Ectodermal cell (in vitro differentiated cells): ENCODE data around the gene GALNT10.

Experiments used
- H3K27ac ChIP-seq: 2 replicates; pipeline ENCODE4 v1.7.0; 2013; ENCODE audit warnings: mild to moderate bottlenecking, low read depth, low read length; ENCODE audit not compliant: insufficient read depth, poor library complexity, severe bottlenecking
- H3K27me3 ChIP-seq: 2 replicates; pipeline ENCODE4 v1.7.0; 2013; ENCODE audit warnings: mild to moderate bottlenecking, low read length; ENCODE audit not compliant: insufficient read depth, control insufficient read depth, poor library complexity, severe bottlenecking
- H3K36me3 ChIP-seq: one replicate; pipeline ENCODE4 v1.7.0; 2013; ENCODE audit warnings: low read length; ENCODE audit not compliant: control insufficient read depth, insufficient read depth
- H3K4me1 ChIP-seq: one replicate; pipeline ENCODE4 v1.7.0; 2013; ENCODE audit warnings: low read length; ENCODE audit not compliant: control insufficient read depth, insufficient read depth
- H3K4me3 ChIP-seq: 2 replicates; pipeline ENCODE4 v1.7.0; 2013; ENCODE audit warnings: low read depth, low read length, control low read depth; ENCODE audit not compliant: insufficient read depth
- H3K9me3 ChIP-seq: 2 replicates; pipeline ENCODE4 v1.7.0; 2013; ENCODE audit warnings: mild to moderate bottlenecking, low read length, moderate library complexity; ENCODE audit not compliant: control insufficient read depth
- WGBS, 2 experiments: methylation state at CpG; one replicate each; pipeline ENCODE4 v1.1.7; 2013; ENCODE audit warnings: missing lambda C conversion rate in 2 of 2; 5-methylcytosine and 5-hydroxymethylcytosine counted together

Gene GALNT10

GRCh38 chr5:154159343-154159742 is 31.2 kb upstream of the GALNT10 start:
- Histone ChIP-seq H3K27ac (no peak overlapping the region), H3K27me3 (no peaks in the 10 kb centered on the region), H3K9me3 (no peaks in the 10 kb centered on the region), H3K4me1 (peaks cover 8% of the 10 kb centered on the region), H3K4me3 (no peak overlapping the region), H3K36me3 (no peaks in the 10 kb centered on the region)

DNA sequence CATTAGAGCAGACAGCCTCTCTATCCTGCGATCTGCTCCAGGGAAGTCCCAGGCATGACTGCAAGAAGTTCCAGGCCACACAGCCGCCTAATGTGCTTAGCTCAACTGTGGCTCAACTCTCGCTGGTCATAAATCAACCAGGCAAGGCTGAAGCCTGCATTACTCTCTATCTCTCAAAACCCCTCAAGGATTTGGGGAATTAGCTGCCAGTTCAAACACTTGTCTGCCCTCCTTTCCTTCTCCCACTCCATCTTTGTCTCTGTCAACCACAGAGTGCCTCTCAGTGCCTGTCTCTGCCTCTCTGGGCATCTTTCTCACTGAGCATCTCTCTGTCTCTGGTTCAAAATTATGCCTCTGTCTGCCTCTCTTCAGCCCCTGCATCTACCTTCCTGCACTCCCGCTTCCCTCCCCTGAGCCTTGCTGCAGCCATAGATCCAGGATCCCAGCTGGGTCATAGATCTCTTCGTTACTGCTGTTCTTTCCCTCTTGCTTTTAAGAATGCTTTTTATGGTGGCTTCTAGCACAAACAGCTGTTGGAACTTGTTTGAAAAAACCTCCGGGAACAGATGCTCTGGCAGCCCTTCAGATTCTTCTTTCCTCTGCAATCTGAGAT is 27.9 kb upstream of the GALNT10 start:
- peaks cover 14% of the 10 kb centered on the region for H3K4me1 ChIP-seq
- 73 to 76% methylated on average over 5 to 6 of the region's 6 CpGs for WGBS, 2 experiments
- H3K27ac ChIP-seq: no peak overlapping the region
- no peak overlapping the region for H3K4me3 ChIP-seq
- no peaks in the 10 kb centered on the region for H3K36me3 ChIP-seq
- H3K9me3 ChIP-seq: no peaks in the 10 kb centered on the region
- no peaks in the 10 kb centered on the region for H3K27me3 ChIP-seq

DNA sequence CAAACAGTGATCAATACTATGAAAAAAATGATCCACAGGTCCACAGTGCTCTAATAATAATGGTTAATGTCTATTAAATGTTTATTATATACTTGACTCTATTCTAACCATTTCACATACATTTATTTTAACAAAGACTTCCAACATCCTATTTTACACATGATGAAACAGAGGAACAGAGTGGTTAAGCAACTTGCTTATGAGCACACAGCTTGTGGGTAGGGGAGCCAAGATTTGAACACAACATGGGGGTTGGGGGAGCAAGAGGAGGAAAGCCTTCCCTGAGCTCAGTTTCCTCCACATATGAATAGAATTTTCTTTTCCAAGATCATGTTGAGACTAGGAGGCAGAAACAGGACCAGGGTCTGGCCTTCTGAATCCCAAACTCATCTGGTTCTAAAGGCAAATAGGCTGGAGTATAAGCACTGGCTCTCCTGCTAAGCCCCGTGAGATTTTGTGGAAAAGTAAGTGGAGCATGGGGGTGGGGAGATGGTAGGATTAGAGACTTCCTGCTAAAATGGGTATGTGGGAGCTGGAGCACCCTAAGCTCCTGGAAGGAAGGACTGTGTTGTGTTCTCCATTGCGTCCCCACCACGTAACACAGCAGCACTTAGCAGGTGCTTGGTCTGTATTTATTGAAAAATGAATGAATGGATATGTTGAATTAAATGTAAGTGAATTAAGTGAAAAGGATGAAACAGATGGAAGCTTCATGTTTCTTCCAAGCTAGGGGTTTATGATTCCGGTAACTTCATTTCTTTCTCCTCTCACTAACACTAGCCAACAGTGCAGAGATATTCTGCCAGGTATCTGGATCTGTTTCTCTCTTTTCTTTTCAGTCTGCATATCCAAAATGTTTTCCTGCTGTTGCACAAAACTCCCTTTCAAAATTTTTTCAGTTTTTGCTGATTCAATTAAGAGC is 26.9 kb upstream of the GALNT10 start:
- Histone ChIP-seq H3K4me3 (no peak overlapping the region), H3K36me3 (no peaks in the 10 kb centered on the region), H3K27ac (no peak overlapping the region), H3K9me3 (no peaks in the 10 kb centered on the region), H3K27me3 (no peaks in the 10 kb centered on the region), H3K4me1 (peaks cover 14% of the 10 kb centered on the region)
- WGBS, 2 experiments: 77 to 82% methylated on average over 4 of the region's 4 CpGs

GRCh38 chr5:154164249-154164581 is 26.3 kb upstream of the GALNT10 start:
- Histone ChIP-seq H3K4me1 (peaks cover 14% of the 10 kb centered on the region), H3K4me3 (no peak overlapping the region), H3K27ac (no peak overlapping the region), H3K36me3 (no peaks in the 10 kb centered on the region), H3K27me3 (no peaks in the 10 kb centered on the region), H3K9me3 (no peaks in the 10 kb centered on the region)
- WGBS, 2 experiments: 38 to 47% methylated on average over 1 of the region's 1 CpG

- 68 to 74% methylated on average over 10 of the region's 10 CpGs for WGBS, 2 experiments
- H3K4me3 ChIP-seq: no peak overlapping the region
- H3K9me3 ChIP-seq: no peaks in the 10 kb centered on the region
- H3K27me3 ChIP-seq: no peaks in the 10 kb centered on the region
- peaks cover 14% of the 10 kb centered on the region for H3K4me1 ChIP-seq
- H3K27ac ChIP-seq: no peak overlapping the region
- H3K36me3 ChIP-seq: no peaks in the 10 kb centered on the region
Measured at GRCh38 chr5:154165886-154166285, 24.6 kb upstream of the GALNT10 start.

- Histone ChIP-seq H3K27ac (peak overlapping the region; percentile 30), H3K36me3 (no peaks in the 10 kb centered on the region), H3K9me3 (no peaks in the 10 kb centered on the region), H3K4me3 (no peak overlapping the region), H3K4me1 (peaks cover 14% of the 10 kb centered on the region), H3K27me3 (no peaks in the 10 kb centered on the region)
- 61 to 63% methylated on average over 2 of the region's 2 CpGs for WGBS, 2 experiments
Measured at GRCh38 chr5:154166901-154167791, 23.4 kb upstream of the GALNT10 start.

- whole genome bisulfite sequencing, 2 experiments: 89 to 92% methylated on average over 2 of the region's 2 CpGs
- Histone ChIP-seq H3K27ac (no peak overlapping the region), H3K27me3 (no peaks in the 10 kb centered on the region), H3K4me3 (no peak overlapping the region), H3K4me1 (peaks cover 14% of the 10 kb centered on the region), H3K36me3 (no peaks in the 10 kb centered on the region), H3K9me3 (no peaks in the 10 kb centered on the region)
Measured at GRCh38 chr5:154168395-154168794, 22.1 kb upstream of the GALNT10 start.

- WGBS, 2 experiments: 95% methylated on average over 2 of the region's 2 CpGs
- Histone ChIP-seq H3K4me3 (no peak overlapping the region), H3K27ac (no peak overlapping the region), H3K9me3 (no peaks in the 10 kb centered on the region), H3K4me1 (no peaks in the 10 kb centered on the region), H3K27me3 (no peaks in the 10 kb centered on the region), H3K36me3 (no peaks in the 10 kb centered on the region)
Measured at GRCh38 chr5:154172785-154173184, 17.7 kb upstream of the GALNT10 start.

GRCh38 chr5:154174091-154174490 is 16.4 kb upstream of the GALNT10 start:
- H3K27me3 ChIP-seq: no peaks in the 10 kb centered on the region
- no peaks in the 10 kb centered on the region for H3K9me3 ChIP-seq
- no peak overlapping the region for H3K27ac ChIP-seq
- WGBS, 2 experiments: 95% methylated on average over 1 of the region's 1 CpG; no CpG with 5 or more reads in 1 of the 2 experiments
- H3K4me1 ChIP-seq: no peaks in the 10 kb centered on the region
- H3K36me3 ChIP-seq: no peaks in the 10 kb centered on the region
- H3K4me3 ChIP-seq: no peak overlapping the region

GRCh38 chr5:154176181-154176580 is 14.4 kb upstream of the GALNT10 start:
- no peaks in the 10 kb centered on the region for H3K9me3 ChIP-seq
- no peak overlapping the region for H3K27ac ChIP-seq
- no peaks in the 10 kb centered on the region for H3K4me1 ChIP-seq
- no peak overlapping the region for H3K4me3 ChIP-seq
- no peaks in the 10 kb centered on the region for H3K27me3 ChIP-seq
- no peaks in the 10 kb centered on the region for H3K36me3 ChIP-seq
- 11 to 18% methylated on average over 1 of the region's 2 CpGs for WGBS, 2 experiments
